HEK293 (cell line): ENCODE measurements around the gene AGXT2.

Experiments used
- CTCF ChIP-seq: fragments of 450-650 bp; formaldehyde crosslinking; IDR thresholded peaks from 2 replicates; pipeline ENCODE4 v1.5.1; 2016; ENCODE audit warnings: missing biosample characterization, missing genetic modification characterization
- PRDM2 ChIP-seq: fragments of 450-650 bp; formaldehyde crosslinking; IDR thresholded peaks from 2 replicates; pipeline ENCODE4 v1.5.1; 2016; ENCODE audit warnings: missing biosample characterization, missing genetic modification characterization, borderline replicate concordance
- SP2 ChIP-seq: fragments of 450-650 bp; formaldehyde crosslinking; IDR thresholded peaks from 2 replicates; pipeline ENCODE4 v1.5.1; 2016; ENCODE audit warnings: missing biosample characterization, missing genetic modification characterization
- ZNF140 ChIP-seq: fragments of 450-650 bp; formaldehyde crosslinking; IDR thresholded peaks from 2 replicates; pipeline ENCODE4 v1.5.1; 2016; ENCODE audit warnings: missing biosample characterization, missing genetic modification characterization
- ZNF174 ChIP-seq: fragments of 450-650 bp; formaldehyde crosslinking; IDR thresholded peaks from 2 replicates; pipeline ENCODE4 v1.5.0; 2017; ENCODE audit warnings: missing biosample characterization, mild to moderate bottlenecking, missing genetic modification characterization
- ZNF335 ChIP-seq: fragments of 450-650 bp; formaldehyde crosslinking; conservative IDR thresholded peaks from 2 replicates; pipeline ENCODE4 v1.5.1; 2016; ENCODE audit warnings: missing biosample characterization, missing genetic modification characterization
- ZNF580 ChIP-seq: fragments of 450-650 bp; formaldehyde crosslinking; IDR thresholded peaks from 2 replicates; pipeline ENCODE4 v1.5.1; 2016; ENCODE audit warnings: missing biosample characterization, missing genetic modification characterization
- ZNF639 ChIP-seq: fragments of 450-650 bp; formaldehyde crosslinking; IDR thresholded peaks from 2 replicates; pipeline ENCODE4 v1.5.1; 2016; ENCODE audit warnings: missing biosample characterization, missing genetic modification characterization
- ZNF670 ChIP-seq: fragments of 450-650 bp; formaldehyde crosslinking; IDR thresholded peaks from 2 replicates; pipeline ENCODE4 v1.5.1; 2016; ENCODE audit warnings: missing biosample characterization, missing genetic modification characterization, low read depth
- ZNF768 ChIP-seq: fragments of 450-650 bp; formaldehyde crosslinking; IDR thresholded peaks from 2 replicates; pipeline ENCODE4 v1.5.1; 2018; ENCODE audit warnings: missing biosample characterization, mild to moderate bottlenecking, missing genetic modification characterization

- TF ChIP-seq ZNF140 (tag by site-specific recombination) (no peak), ZNF335 (tag by site-specific recombination) (no peak), ZNF174 (tag by site-specific recombination) (no peak), PRDM2 (no peak), CTCF (tag by site-specific recombination) (no peak), ZNF768 (tag by site-specific recombination) (no peak), ZNF639 (tag by site-specific recombination) (no peak), ZNF580 (no peak), ZNF670 (no peak), SP2 (tag by site-specific recombination) (no peak)
Measured at GRCh38 chr5:35091704-35092103, 44.0 kb upstream of the AGXT2 start.
